Renal cortex interstitium (tissue), 11 donors: ENCODE measurements around the gene LIN28B. TPM values are rescaled to one million over a fixed set of nuclear protein-coding genes. Genes with fewer than 3 reads are reported as not detected.
"Not testable (repeated sequence)": the region's sequence is repeated elsewhere in the genome, so short reads cannot be mapped to it uniquely, and the experiment has no call there.

ENCODE experiments used
- DNase-seq, 11 donors: peaks; one replicate each; pipeline ENCODE4 v3.0.0-alpha.2; 2013; ENCODE audit warnings: low read depth in 9 of 11, low spot score in 4 of 11; ENCODE audit errors: extremely low read depth in 1 of 11
- polyA plus RNA-seq, 3 donors: library from polyadenylated mRNA; unstranded; fragments of 120-200 nt; gene quantifications; one replicate each; pipeline ENCODE4 v1.2.1, GENCODE V29; 2013; ENCODE audit not compliant: insufficient read length in 3 of 3

LIN28B gene
- polyA plus RNA-seq, 3 donors = 0.24 to 0.39 (median 0.30) TPM

DNA sequence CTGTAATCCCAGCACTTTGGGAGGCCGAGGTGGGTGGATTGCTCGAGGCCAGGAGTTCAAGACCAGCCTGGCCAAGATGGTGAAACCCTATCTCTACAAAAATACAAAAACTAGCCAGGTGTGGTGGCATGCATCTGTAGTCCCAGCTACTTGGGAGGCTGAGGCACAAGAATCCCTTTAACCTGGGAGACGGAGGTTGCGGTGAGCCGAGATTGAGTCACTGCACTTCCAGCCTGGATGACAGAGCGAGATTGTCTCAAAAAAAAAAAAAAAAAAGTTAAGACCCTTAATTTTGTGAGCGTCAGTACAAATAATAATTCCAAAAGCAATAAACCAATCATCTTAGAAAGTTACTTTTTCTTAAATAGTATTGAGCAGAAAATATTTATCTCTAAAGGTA, 36.7 kb downstream of the LIN28B start:
- not testable (repeated sequence) for DNase-seq

DNA sequence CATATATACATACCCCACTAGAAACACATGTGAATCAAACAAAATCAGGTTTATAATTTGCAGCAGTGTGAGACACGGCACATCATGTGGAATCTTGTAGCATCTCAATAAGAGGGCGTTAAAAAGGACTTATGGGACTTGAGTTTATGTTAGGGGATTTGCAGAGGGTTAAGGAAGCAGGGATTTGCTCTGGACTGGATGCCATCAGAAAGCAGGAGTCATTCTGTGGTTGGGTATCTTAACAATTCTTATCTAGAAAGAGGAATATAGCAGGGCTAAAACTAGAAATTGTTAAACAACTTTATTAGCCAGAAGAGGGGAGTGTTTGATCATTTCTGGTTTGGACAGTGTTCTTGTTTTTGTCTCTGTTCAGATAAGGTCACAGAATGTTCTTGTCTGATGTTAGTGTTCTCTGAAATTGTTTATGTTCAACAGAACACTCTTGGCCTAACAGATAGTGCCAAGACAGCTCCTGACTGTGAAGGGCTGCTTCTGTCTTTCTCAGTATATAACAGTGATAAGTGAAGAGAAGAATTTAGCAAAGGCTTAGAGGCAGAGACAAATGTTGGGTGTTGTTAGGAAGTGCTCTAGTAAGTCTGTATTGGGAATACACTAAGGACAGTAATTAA, 39.2 kb downstream of the LIN28B start:
- peak in 1 of 11 donors; percentile 1 for DNase-seq

DNA sequence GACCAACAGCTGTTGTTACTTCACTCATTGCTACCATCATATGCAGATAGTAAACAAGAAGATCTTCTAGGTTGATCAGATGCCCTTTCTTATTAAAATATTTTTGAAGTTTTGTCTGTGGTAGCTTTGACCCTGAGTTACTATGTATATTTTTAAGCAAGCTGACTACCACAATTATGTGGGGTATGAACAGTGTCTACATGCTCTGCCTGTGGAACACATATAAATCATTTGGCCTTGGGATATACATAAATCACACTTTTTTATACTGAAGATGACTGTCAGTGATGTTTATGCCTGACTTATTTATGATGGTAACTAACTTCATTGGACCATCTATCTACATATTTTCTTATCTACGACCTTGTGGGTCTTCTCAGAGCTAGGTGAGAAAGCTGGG, 44.2 kb downstream of the LIN28B start:
- no peak for DNase-seq

DNA sequence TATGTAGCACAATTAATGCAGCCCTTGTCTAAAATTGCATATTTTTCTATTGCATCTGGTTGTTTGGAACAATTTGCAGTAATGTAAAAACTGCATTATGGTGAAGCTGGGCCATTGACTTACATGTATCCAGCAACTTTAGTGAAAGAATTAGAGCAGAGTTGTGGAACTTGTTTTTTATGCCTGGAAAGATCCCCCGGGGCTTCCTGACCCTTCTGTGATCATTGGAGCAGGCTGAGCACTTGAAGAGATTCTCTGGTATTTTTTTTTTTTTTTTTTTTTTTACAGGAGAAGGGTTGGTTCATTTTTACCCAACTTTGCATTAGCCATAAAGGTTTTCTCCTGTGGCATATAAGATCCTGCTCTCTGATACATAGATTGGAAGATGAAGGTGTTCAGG, 45.0 kb downstream of the LIN28B start:
- peak in 8 of 11 donors; percentile 6 to 36 (median 20) for DNase-seq

DNA sequence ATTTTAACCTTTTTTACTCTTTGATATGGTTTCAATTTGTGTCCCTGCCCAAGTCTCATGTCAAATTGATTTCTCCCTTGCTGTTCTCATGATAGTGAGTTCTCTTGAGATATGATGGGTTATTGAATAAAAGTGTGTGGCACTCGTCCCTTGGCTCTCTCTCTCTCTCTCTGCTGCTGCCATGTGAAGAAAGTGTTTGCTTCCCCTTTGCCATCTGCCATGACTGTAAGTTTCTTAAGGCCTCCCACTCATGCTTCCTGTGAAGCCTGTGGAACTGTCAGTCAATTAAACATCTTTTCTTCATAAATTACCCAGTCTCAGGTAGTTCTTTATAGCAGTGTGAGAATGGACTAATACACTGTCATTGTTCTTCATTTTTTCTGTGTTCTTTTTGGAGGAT, 48.5 kb downstream of the LIN28B start:
- no peak for DNase-seq

DNA sequence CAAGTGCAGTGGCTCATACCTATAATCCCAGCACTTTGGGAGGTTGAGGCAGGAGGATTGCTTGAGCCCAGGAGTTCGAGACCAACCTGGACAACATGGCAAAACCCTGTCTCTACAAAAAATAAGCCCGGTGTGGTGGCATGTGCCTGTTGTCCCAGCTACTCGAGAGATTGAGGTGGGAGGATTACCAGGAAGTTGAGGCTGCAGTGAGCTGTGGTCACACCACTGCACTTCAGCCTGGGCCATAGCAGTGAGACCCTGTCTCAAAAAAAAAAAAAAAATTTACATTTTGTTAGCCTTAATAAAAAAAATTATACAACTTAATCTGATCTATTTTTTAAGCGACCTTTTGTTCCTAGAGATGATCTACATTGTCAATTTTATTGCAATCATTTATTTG, 56.6 kb downstream of the LIN28B start:
- not testable (repeated sequence) for DNase-seq

DNA sequence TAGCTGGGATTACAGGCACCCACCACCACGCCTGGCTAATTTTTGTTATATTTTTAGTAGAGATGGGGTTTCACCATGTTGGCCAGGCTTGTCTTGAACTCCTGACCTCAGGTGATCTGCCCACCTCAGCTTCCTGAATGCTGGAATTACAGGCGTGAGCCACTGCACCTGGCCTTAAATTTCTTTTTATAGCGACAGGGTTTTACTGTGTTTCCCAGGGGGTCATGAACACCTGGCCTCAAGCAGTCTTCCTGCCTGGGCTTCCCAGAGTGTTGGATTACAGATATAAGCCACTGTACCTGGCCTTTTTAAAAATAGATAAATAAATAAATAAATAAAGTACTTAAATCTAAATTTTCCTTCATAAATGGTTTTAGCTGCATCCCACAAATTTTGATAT, 57.5 kb downstream of the LIN28B start:
- no peak for DNase-seq

DNA sequence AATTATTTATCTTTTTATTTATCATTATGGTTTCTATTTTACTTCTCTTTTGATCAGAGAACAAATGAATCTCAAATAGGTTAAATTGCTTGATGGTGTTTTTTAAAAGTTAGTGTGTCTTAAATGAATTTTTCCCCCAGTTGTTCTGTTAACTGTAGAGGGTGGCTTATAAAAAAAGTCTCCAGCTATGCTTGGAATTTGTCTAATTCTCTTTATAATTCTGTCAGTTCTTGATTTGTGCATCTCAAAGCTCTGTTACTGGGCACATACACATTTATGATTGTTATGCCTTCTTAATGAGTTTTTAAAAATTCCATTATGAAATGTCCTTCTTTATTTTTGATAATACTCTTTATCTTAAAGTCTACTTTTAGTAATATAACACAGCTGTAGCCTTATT, 58.0 kb downstream of the LIN28B start:
- no peak for DNase-seq

DNA sequence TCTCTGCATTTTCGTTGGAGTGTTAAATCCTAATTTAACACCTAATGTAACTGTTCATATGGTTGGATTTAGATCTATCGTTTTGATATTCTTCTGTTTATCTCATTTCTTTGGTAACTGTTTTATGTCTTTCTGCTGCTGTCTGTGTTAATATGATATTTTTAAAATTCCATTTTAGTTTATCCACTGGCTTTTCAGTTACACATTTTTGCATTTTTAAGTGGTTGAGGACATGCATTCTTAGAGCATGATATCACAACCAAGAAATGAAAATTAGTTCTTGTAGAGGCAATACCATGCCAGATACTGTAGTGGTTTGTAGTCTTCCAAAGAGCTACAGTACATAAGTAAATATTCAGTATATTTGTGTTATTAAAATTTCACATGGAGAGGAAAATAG, 58.6 kb downstream of the LIN28B start:
- no peak for DNase-seq

DNA sequence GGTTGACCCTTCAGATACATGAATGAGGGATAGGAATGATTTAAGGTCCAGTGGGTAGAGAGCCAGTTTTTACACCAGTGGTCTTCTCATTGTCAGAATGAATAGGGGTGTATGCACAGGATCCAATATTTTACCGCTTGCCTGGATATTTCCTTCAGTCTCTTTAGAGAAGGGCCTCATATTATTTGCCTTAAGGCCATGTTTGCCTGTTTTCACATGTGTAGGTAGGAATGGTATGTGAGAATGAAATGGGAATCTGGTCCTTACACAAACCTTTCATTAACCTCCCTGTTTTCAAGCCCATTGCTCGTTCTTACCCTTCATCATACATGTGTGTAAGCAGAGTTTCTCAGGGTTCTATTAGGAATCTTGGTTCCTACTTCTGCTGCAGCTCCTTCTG, 62.4 kb downstream of the LIN28B start:
- no peak for DNase-seq

DNA sequence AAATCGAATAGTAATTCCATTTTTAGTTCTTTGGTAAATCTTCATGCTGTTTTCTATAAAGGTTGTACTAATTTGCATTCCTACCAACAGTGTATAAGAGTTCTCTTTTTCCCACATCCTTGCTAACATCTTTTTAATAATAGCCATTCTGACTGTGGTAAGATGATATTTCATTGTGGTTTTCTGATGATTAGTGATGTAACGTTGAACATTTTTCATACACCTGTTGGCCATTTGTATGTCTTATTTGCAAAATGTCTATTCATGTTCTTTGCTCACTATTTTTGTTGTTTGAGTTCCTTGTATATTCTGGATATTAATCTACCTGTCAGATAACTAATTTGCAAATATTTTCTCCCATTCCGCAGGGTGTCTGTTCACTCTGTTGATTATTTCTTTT, 64.5 kb downstream of the LIN28B start:
- DNase-seq = no peak

DNA sequence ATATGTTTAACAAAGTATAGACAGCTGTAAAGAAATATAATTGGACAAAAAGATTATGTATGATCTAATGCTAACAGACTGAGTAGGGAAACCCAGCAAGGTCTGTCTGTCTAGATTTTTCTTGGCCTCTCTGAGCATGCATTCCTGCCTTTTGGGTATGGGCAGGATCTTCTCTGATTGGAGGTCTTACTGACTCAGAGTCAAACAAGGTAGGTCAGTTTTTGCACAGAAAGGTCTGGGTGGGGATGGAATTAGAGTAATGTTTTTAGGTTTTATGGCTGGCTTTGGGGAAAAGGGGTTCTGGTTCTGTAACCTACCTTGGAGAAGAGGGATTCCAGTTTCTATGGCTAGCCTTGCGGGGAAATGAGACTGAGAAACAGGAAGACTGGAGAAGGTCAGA, 65.5 kb downstream of the LIN28B start:
- no peak for DNase-seq

DNA sequence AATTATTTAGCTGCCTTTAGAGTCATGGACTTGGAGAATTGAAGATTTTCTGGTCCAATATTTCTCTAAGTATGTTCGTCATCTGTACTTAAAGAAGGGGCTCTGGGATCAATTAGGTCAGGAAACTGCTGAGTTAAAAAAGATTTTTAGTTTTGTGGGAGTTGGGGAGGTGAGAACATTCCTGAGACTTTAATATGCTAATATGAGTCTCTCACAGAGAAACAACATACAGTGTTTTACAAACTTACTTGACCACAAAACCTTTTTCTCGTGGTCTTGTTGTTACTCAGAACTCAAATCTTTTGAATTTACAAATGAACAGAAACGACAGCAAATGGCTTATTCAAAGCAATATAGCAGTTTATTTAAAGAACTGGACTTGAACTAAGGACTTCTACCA, 67.9 kb downstream of the LIN28B start:
- DNase-seq = no peak

DNA sequence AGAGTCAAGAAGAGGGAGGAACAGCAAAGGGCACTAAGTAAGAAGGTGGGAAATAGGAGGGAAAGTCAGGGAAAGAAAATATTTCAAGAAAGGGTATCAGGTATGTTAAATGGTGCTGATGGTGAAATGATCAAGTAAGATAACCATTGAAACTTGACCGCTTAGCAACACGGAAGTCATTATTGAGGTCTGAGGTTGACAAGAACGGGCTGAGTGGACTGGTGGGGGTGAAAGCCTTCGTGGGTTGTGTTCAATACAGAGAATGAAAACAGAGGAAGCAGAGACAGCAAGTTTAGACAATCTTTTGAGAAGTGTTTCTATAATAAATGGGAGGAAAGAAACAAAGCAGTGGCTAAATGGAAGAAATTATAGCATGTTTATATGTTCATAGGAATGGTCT, 72.0 kb downstream of the LIN28B start:
- no peak for DNase-seq

DNA sequence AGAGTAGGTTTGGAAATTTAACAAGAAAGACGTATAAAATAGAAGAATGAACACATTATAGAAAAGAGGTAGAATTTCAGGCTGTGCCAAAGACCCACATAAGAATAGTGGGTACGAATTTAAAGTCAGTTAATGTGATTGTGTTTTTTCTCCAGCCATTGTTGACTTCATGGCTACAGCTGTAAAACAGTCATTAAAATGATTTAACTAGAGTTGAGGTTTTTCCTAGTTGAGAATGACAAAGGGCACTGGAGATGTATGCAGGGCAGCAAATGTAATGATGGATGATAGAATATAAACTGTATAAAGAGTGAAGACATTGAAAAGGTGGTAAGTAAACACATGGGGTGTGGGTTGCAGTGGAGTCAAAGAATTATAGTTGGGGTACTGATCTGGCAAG, 72.7 kb downstream of the LIN28B start:
- no peak for DNase-seq

DNA sequence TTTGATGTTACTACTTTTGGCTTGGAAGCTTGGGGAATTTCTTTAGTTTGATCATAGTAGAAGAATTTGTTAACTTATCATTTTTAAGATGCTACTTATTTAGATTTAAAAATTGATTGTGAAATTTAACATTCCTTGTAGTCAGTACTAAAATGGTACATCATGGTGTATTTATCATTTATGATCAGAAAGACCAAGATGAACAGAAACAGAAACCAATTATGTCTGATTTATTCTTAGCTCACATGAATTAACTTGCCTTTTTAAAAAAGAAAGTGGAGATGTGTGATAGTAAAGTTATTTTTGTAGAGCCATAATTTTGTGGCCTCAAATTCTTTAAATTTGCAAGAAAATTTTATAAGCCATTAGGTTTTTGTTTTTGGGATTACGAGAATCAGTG, 77.6 kb downstream of the LIN28B start:
- DNase-seq = no peak

DNA sequence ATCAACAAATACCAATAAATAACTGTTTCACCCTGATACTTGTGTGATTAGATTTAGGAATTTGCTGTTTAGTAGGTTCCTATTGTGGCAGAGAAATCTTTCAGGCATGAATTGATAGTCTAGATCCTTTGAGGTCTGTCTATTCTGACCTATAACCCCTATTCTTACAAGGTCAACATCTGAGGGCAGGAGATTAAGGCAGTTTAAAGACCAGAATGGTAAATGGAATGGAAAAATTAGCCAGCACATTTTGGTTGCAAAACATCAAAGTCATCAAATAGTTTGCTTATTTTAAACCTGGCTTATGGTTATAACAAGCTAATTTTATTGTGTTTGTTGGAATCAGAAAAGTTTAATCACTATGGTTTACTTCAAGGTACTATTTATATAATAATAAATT, 78.4 kb downstream of the LIN28B start:
- DNase-seq = no peak

DNA sequence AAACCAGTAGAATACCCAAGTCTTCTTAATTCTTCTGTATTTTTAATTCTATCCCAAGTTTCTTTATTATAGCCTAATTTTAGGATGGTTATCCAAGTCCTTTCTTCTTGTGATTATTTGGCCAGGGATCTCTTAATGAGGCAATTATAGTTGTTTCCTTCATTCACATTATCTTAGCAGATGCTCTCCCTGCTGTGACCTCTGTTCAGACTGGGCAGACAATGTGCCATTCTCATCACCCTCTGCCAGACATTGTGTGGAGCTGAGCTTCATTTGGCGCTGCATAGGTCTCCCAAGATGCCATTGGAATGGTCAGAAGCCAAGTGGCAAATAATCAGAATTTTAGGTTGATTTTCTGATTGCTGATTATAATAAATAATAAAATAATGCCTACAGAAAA, 79.4 kb downstream of the LIN28B start:
- DNase-seq = no peak

DNA sequence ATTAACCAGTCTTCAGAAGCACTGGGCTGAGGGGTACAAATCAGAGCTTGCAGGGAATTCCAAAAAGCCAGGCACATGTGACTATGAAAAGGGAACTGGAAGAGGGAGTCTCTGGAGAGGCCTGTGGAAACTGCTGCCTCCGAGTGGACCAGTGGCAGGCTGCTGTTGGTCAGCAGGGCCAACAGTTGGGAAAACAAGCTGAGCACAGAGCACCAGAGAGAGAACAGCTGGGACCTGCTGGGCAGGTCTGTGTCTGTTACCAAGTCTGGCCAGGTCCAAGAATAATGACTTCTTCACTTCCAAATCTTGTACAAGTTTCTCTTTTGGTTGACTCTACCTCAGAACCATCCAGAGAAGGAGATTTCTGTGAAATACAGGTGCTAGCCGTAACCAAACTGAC, 81.4 kb downstream of the LIN28B start:
- DNase-seq = no peak

DNA sequence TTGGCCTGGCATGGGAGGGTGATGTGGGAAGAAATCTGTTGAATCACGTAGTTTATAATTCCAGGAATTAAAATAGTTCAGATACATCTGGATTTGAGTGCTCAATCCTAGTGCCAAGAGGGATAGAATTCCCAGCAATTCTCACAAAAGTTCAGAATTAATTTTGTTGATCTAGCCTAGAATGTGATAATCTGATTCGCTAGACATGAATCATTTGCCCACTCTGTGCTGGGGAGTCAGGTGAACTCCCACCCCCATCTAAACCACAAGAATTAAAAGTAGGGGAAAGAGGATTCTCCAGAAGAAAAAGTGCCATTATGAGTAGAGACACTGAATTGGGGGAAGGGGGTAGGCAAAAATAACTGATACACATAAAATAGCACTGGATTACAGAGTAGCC, 85.0 kb downstream of the LIN28B start:
- DNase-seq = no peak

DNA sequence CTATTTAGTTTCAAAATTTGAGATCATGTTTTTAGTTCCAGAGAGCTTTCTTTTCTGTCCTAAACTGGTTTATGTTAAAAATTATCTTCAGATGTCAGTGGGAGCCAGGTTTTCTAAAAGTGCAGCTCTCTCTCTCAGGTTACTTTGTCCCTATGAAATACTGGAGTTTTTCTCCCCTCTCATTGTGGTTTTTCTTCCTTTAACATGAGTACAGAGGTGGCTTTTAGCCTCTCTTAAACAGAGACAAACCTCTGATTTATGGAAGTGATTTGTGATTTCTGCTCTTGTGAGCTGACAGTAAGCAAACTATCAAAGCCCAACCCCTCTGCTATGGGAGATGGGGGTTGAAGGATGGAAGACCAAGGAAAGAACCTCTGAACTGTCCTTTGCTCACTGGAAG, 85.7 kb downstream of the LIN28B start:
- DNase-seq = peak in 1 of 11 donors; percentile 3

DNA sequence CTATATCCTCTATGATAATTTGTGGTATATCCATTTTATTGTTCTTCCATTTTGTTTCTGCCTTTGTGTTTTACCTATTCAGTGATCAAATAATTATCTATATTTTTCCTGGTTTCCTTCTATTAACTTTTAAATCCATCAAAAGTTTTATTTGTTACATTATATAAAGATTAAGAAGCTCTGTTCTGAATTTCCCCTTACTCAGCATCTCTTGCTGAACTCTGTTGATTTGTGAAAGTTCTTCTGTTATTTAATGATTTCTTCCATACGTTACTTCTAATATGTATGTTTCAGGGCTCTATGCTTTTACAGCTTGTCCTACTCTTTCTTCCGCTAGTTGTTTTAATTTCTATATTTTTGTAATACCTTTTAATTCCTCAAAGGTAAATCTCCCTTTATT, 87.1 kb downstream of the LIN28B start:
- DNase-seq = no peak
